Testis (tissue), 3 donors: ENCODE results near the gene LAIR2. TPM values are rescaled to one million over a fixed set of nuclear protein-coding genes. Genes with fewer than 3 reads are reported as not detected.

Source experiments
- DNase-seq: peaks from one replicate; pipeline ENCODE4 v3.0.0-alpha.2; 2019
- H3K27ac ChIP-seq, 2 donors: fragments of 200-600 bp; sonication (generic); one replicate each; pipeline ENCODE4 v1.5.1; 2019
- H3K27me3 ChIP-seq: fragments of 200-600 bp; sonication (generic); one replicate; pipeline ENCODE4 v1.5.1; 2019
- H3K36me3 ChIP-seq: fragments of 200-600 bp; sonication (generic); one replicate; pipeline ENCODE4 v1.5.1; 2017; ENCODE audit warnings: low read depth; ENCODE audit errors: missing control alignments
- H3K4me1 ChIP-seq: fragments of 200-600 bp; sonication (generic); one replicate; pipeline ENCODE4 v1.5.1; 2019
- H3K4me3 ChIP-seq, 2 donors: fragments of 200-600 bp; sonication (generic); one replicate each; pipeline ENCODE4 v1.5.1; 2017 to 2019
- H3K9me3 ChIP-seq: fragments of 200-600 bp; sonication (generic); one replicate; pipeline ENCODE4 v1.5.1; 2017
- POLR2A ChIP-seq: fragments of 450-650 bp; IDR thresholded peaks from one replicate; pipeline ENCODE4 v1.6.1; 2017; ENCODE audit warnings: antibody characterized with exemption, mild to moderate bottlenecking, moderate library complexity
- WGBS, 2 donors: methylation state at CpG; one replicate each; pipeline ENCODE4 v1.1.5; 2018; 5-methylcytosine and 5-hydroxymethylcytosine counted together
- intact Hi-C: fragments of 100-400 bp; cut with DNase I; formaldehyde crosslinking; loops from one replicate; pipeline ENCODE4 v1.15.1; 2023; ENCODE audit warnings: low total_unique reads
- polyA plus RNA-seq: library from polyadenylated mRNA; stranded (reverse); fragments of 350-450 nt; fragmentation: Illumina TruSeq; extraction: RNeasy Lipid Tissue Mini Kit (QIAGEN cat#74804); gene quantifications from one replicate; pipeline ENCODE4 v1.2.3, GENCODE V29; 2014; ENCODE audit warnings: low read depth, low replicate concordance; ENCODE audit not compliant: insufficient read depth
- total RNA-seq, 2 donors: library from RNA; depleted of rRNA; stranded (reverse); fragments of >200 nt; gene quantifications; one replicate each; pipeline ENCODE4 v1.2.3, GENCODE V29; 2016
- TF ChIP-seq, protein P1 (sequence below), 3 experiments: fragments of 450-650 bp in 2 of 3; fragments of 200-600 bp in 1 of 3; sonication (generic) in 1 of 3; IDR thresholded peaks; one replicate each; pipeline ENCODE4 v1.5.1; 2016 to 2019; ENCODE audit warnings: antibody characterized with exemption in 3 of 3, mild to moderate bottlenecking in 2 of 3, moderate library complexity in 1 of 3

The LAIR2 gene
- total and polyA plus RNA-seq, 3 donors from 2014 or later: 0.65 TPM; not detected in 2

DNA sequence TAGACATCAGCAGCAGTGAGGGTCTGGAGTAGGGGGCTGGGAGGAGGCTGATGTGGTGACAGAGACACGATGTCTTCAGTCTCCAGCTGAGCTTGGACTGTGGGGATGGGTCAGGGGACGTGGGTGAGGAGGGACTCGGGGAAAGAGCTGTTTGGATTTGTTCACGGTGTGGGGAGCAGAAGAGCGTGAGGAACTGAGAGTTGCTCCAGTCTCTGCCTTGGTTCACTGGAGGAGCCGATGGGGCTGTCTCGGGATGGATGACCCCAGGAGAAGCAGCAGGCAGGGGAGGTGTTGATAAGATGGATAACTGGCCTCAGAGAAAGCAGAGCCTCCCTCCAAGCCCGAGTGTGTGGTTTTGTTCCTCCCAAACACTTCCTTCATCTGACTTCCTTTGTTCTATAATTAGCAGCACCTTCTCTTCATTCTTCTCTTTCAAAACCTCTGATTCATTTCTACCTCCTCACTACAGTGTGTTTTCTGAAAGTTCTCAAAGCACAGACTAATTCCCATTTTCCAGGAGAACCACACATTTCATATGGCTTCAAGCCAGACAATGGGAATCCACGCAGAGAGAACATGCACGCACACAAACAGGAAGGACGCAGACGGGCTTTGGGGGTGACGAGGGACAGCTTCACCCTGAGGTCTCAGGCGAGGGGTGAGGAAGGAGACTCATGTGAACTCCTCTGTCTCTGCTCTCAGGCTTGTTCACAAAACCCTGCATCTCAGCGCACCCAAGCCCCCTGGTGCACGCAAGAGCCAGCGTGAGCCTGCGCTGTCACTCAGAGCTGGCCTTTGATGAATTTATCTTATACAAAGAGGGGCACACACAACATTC lies 18.6 kb downstream of the LAIR2 start:
- intact Hi-C loops: no loop called here
- 70% methylated on average over 17 of the region's 18 CpGs for WGBS, 2 donors
- Histone ChIP-seq H3K9me3 (no peaks in the 10 kb centered on the region), H3K27me3 (no peaks in the 10 kb centered on the region), H3K36me3 (no peaks in the 10 kb centered on the region), H3K4me1 (no peaks in the 10 kb centered on the region), H3K27ac (no peak overlapping the region), H3K4me3 (no peak overlapping the region)
- TF ChIP-seq POLR2A: no peak
- TF ChIP-seq, protein P1, sequence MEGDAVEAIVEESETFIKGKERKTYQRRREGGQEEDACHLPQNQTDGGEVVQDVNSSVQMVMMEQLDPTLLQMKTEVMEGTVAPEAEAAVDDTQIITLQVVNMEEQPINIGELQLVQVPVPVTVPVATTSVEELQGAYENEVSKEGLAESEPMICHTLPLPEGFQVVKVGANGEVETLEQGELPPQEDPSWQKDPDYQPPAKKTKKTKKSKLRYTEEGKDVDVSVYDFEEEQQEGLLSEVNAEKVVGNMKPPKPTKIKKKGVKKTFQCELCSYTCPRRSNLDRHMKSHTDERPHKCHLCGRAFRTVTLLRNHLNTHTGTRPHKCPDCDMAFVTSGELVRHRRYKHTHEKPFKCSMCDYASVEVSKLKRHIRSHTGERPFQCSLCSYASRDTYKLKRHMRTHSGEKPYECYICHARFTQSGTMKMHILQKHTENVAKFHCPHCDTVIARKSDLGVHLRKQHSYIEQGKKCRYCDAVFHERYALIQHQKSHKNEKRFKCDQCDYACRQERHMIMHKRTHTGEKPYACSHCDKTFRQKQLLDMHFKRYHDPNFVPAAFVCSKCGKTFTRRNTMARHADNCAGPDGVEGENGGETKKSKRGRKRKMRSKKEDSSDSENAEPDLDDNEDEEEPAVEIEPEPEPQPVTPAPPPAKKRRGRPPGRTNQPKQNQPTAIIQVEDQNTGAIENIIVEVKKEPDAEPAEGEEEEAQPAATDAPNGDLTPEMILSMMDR (IDR thresholded peaks at IDR 0.05): no peak
- no peak for DNase-seq

DNA sequence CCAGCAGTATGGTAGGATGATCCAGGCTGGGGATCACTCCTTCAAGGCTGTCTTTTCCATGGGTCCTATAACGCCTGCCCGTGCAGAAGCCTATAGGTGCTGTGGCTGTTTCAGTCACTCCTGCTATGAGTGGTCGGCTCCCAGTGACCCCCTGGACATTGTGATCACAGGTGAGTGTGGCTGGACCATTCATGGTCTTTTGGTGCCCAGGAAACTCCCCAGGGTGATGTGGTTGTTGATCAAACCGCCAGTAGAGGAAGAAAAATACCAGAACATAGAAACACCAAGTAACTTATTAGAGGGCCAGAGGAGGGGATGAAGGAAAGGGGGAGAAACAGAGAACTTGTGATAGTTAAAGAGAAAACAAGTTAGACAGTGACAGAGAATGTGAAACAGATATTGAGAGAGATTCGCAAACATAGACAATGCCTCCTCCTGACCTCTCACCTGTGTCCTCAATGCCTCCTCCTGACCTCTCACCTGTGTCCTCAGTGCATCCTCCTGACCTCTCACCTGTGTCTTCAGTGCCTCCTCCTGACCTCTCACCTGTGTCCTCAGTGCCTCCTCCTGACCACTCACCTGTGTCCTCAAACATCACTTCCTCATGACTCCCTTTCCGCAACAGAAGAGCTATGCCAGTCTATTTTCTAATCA lies 19.4 kb downstream of the LAIR2 start:
- 83 to 84% methylated on average over 4 to 6 of the region's 6 CpGs for WGBS, 2 donors
- intact Hi-C loops: no loop called here
- Histone ChIP-seq H3K9me3 (no peaks in the 10 kb centered on the region), H3K4me3 (no peak overlapping the region), H3K27me3 (no peaks in the 10 kb centered on the region), H3K36me3 (no peaks in the 10 kb centered on the region), H3K27ac (no peak overlapping the region), H3K4me1 (no peaks in the 10 kb centered on the region)
- DNase-seq: no peak
- no peak for TF ChIP-seq POLR2A
- TF ChIP-seq, protein P1 (IDR thresholded peaks at IDR 0.05): no peak

DNA sequence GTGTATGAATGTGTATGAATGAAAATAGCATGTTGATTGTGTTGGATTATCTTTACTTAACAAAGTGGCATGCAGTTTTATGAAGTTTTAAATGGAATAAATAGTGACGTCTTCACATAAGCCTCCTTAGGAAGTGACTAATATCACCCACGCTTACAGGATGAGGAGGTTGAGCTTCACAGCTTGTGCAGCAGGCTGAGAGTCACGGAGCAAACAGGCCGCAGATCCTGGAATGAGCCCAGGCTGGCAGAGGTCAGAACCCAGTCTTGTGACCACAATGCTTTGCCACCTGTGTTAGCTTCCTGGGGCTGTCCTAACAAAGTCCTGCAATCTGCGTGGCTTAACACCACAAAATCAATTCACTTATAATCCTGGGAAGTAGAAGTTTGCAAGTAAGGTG lies 20.8 kb downstream of the LAIR2 start:
- no peaks in the 10 kb centered on the region for H3K27me3 ChIP-seq
- TF ChIP-seq POLR2A: no peak
- TF ChIP-seq, protein P1 (IDR thresholded peaks at IDR 0.05): no peak
- H3K4me1 ChIP-seq: no peaks in the 10 kb centered on the region
- 61 to 68% methylated on average over 5 of the region's 5 CpGs for WGBS, 2 donors
- no peak overlapping the region for H3K4me3 ChIP-seq
- no peak for DNase-seq
- no peaks in the 10 kb centered on the region for H3K36me3 ChIP-seq
- H3K9me3 ChIP-seq: no peaks in the 10 kb centered on the region
- intact Hi-C loops: no loop called here
- H3K27ac ChIP-seq: no peak overlapping the region

DNA sequence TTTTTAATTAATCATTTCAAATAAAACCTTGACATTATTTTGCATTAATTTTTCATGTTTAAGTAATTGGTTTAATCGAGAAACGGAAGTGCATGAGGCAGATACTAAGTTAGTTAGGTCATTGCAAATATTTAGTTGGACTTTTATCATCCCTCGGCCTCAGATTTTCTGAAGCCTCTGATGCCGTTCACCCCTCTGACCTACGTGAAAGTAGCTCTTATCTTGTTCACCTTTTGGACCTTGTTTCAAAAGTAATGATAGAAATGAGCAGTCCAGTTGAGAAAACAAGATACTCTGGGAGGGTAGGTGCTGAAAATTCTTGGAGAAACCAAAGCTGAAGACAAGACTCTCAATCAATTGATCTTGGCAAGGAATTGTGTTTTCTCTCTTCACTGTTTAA lies 23.0 kb downstream of the LAIR2 start:
- Histone ChIP-seq H3K4me3 (no peak overlapping the region), H3K27me3 (no peaks in the 10 kb centered on the region), H3K9me3 (no peaks in the 10 kb centered on the region), H3K27ac (no peak overlapping the region), H3K36me3 (no peaks in the 10 kb centered on the region), H3K4me1 (no peaks in the 10 kb centered on the region)
- WGBS, 2 donors: 71 to 72% methylated on average over 5 of the region's 5 CpGs
- intact Hi-C loops: no loop called here
- no peak for DNase-seq
- no peak for TF ChIP-seq POLR2A
- TF ChIP-seq, protein P1 (IDR thresholded peaks at IDR 0.05): no peak
